ENCODE data around the gene SVBP.

DNA sequence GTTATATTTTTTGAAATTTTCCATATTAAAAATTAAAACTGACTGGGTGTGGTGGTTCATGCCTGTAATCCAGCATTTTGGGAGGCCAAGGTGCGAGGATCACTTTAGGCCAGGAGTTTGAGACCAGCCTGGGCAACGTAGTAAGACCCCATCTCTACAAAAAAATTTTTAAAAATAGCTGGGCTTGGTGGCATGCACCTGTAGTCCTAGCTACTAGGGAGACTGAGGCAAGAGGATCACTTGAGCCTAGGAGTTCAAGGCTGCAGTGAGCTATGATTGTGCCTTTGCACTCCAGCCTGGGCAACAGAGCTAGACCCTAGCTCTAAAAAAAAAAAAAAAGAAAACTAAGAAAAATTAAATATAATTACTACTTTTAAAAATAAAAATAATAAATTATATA is 4.5 kb upstream of the SVBP start:
- no peak for TF ChIP-seq YY1 (tag by site-specific recombination; IDR thresholded peaks at IDR 0.05)
- no peak for TF ChIP-seq SCRT2 (tag by site-specific recombination; IDR thresholded peaks at IDR 0.05)
- TF ChIP-seq CTCF (tag by site-specific recombination; IDR thresholded peaks at IDR 0.05), result no peak
- no peak for TF ChIP-seq REST (tag by site-specific recombination; IDR thresholded peaks at IDR 0.05)
- TF ChIP-seq ZBTB11 (tag by site-specific recombination; conservative IDR thresholded peaks at IDR 0.05; ENCODE audit: low read depth), result no peak
- no peak for TF ChIP-seq ZNF529 (tag by site-specific recombination; IDR thresholded peaks at IDR 0.05; ENCODE audit: insufficient replicate concordance)
- TF ChIP-seq ZNF24 (tag by site-specific recombination; IDR thresholded peaks at IDR 0.05), result no peak
- no peak for TF ChIP-seq HOXC10 (CRISPR knock-in tag; IDR thresholded peaks at IDR 0.05)
- TF ChIP-seq, protein P1, sequence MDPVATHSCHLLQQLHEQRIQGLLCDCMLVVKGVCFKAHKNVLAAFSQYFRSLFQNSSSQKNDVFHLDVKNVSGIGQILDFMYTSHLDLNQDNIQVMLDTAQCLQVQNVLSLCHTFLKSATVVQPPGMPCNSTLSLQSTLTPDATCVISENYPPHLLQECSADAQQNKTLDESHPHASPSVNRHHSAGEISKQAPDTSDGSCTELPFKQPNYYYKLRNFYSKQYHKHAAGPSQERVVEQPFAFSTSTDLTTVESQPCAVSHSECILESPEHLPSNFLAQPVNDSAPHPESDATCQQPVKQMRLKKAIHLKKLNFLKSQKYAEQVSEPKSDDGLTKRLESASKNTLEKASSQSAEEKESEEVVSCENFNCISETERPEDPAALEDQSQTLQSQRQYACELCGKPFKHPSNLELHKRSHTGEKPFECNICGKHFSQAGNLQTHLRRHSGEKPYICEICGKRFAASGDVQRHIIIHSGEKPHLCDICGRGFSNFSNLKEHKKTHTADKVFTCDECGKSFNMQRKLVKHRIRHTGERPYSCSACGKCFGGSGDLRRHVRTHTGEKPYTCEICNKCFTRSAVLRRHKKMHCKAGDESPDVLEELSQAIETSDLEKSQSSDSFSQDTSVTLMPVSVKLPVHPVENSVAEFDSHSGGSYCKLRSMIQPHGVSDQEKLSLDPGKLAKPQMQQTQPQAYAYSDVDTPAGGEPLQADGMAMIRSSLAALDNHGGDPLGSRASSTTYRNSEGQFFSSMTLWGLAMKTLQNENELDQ (tag by site-specific recombination; IDR thresholded peaks at IDR 0.05; ENCODE audit: low read depth), result no peak
- TF ChIP-seq, protein P2, sequence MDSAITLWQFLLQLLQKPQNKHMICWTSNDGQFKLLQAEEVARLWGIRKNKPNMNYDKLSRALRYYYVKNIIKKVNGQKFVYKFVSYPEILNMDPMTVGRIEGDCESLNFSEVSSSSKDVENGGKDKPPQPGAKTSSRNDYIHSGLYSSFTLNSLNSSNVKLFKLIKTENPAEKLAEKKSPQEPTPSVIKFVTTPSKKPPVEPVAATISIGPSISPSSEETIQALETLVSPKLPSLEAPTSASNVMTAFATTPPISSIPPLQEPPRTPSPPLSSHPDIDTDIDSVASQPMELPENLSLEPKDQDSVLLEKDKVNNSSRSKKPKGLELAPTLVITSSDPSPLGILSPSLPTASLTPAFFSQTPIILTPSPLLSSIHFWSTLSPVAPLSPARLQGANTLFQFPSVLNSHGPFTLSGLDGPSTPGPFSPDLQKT (IDR thresholded peaks at IDR 0.05; ENCODE audit: borderline replicate concordance, low read depth, low read length), result no peak
- no peak for TF ChIP-seq ZNF2 (tag by site-specific recombination; IDR thresholded peaks at IDR 0.05)
- TF ChIP-seq ZBTB8A (tag by site-specific recombination; IDR thresholded peaks at IDR 0.05), result no peak
